ENCODE results near the gene MUC15.
"Not testable (repeated sequence)": the region's sequence is repeated elsewhere in the genome, so short reads cannot be mapped to it uniquely, and the experiment has no call there.

MUC15 gene, protein sequence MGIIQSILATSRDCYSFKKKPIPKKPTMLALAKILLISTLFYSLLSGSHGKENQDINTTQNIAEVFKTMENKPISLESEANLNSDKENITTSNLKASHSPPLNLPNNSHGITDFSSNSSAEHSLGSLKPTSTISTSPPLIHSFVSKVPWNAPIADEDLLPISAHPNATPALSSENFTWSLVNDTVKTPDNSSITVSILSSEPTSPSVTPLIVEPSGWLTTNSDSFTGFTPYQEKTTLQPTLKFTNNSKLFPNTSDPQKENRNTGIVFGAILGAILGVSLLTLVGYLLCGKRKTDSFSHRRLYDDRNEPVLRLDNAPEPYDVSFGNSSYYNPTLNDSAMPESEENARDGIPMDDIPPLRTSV

DNA sequence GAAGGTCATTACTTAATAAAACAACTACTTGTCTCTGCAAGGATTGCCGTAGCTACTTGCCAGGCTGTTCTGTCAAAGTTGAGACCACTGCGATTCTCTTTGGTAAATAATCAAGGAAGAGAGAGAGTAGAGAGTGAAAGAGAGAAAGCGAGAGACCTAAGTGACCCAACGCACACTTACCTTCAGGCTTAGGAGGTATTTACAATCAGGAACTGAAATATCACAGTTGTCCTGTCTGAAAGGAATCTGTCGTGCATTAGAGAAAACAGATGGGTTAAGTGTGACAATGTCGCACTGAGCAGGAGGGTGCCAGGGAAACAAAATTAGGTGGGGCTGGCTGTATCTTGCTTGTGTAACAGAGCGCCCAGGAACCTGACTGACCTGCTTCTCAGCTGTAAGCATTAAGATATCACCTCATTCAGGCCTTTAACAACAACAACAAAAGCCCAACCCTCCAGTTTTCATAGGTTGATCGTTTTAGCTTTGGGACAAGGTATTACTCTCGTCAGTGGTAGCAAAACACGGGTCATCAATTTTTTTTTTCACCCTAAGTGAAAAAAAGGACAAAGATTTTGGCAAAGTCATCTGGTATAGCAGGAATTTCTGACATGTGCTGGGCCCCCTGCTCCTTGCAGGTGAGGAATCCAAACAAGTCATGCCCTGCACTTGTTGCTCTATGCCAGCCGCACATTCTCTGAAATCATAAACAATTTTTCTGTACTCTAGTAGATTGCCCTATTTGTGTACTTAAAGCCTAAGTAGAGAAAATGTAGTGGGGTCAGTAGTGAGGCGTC, at the start of gene MUC15:
Gene MUC15 (minus strand): TSS at position 403 of the 794 bp plus-strand sequence. CDS start 5,169 bp downstream, outside the sequence.
- no peak for DNase-seq

GRCh38 chr11:26621132-26621531, 49.1 kb upstream of the MUC15 start:
- no peak for DNase-seq

GRCh38 chr11:26620282-26621045, 48.4 kb upstream of the MUC15 start:
- no peak for DNase-seq

DNA sequence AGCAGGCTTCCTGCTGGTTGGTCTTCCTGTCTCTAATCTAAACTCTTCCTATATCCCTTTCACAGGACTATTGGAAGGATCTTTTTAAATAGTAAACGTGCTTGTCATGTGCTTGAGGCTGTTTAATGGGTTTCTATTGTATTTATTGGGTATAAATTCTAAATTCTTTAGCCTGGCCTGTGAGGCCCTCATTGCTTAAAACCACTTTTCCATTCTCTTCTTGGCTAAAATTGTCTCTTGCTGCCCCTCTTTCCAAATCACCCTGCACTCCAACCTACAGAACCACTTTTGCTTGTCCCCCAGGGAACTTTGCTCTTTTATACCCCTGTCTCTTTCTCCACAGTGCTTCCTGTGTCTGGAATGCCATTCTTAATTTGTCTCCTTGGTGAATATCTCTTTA, 46.4 kb upstream of the MUC15 start:
- no peak for DNase-seq

DNA sequence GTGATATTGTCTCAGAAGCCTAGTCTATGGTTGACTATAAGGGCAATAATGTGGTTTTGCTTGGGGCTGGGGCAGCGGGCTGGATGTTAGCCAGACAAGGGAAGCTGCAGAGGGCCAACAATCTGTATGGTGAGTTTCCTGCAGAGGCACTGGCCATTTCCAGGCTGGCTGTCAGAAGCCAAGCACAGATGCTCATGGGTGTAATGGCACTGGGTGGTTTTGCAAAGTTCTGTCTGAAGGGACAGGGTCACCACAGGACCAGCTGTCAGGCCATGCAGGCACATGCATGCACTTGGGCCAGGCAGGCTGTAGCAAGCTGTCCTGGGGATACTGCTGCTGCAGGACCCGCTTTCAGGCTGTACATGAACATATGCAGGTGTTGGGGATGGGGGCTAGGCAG, 41.7 kb upstream of the MUC15 start:
- no peak for DNase-seq

DNA sequence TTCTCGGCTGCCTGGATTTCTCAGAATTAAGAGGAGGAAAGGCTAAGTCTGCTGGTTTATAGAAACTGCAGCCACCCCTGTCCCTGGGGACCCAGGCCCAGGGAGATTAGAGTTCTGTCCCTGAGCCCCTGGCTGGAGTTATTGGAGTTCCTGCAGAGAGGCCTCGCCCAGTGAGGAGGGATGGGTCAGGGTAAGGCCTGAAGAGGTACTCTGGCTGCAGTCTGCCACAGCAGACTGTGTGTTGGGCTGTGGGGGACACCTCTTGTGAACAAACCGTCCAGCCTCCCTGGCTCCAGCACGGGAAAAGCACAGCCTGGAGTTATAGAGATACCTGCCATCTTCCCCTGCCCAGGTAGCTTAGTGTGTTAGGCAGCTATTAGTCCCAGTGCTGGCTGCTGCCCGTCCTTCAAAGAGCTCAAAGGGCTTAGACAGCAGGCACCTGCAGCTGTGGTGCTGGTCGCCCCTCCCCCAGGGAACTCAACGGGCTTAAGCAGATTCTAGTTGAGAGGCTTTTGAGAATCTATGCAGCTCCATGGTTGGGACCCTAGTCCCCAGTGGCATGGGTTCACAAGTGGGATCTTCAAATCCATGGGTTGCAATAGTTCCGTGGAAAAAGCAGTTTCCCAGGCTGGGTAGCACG, 36.6 kb upstream of the MUC15 start:
- no peak for DNase-seq

GRCh38 chr11:26607725-26608506, 35.9 kb upstream of the MUC15 start:
- DNase-seq: no peak

- no peak for DNase-seq
Measured at GRCh38 chr11:26599876-26600434, 27.9 kb upstream of the MUC15 start.

GRCh38 chr11:26599425-26599824, 27.4 kb upstream of the MUC15 start:
- no peak for DNase-seq

DNA sequence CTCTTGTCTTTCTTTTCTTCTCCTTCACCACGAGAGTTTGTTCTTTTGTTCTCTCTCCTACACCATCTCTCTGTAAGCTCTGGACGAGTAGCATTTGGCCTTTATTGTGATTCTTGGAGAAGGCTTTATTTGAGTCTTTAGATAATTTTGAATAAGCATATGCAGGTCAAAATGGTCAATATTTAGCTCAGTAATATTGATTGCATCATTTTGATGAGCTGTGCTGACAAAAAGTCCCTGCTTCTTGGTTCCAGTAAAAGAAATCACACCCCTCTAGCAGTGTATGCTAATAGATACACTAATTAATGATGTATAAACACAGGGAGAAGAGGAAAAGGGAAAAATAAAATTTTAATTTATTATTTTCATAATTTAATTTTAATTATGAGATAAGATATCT, 25.8 kb upstream of the MUC15 start:
- DNase-seq: no peak

GRCh38 chr11:26597049-26597689, 25.1 kb upstream of the MUC15 start:
- not testable (repeated sequence) for DNase-seq

DNA sequence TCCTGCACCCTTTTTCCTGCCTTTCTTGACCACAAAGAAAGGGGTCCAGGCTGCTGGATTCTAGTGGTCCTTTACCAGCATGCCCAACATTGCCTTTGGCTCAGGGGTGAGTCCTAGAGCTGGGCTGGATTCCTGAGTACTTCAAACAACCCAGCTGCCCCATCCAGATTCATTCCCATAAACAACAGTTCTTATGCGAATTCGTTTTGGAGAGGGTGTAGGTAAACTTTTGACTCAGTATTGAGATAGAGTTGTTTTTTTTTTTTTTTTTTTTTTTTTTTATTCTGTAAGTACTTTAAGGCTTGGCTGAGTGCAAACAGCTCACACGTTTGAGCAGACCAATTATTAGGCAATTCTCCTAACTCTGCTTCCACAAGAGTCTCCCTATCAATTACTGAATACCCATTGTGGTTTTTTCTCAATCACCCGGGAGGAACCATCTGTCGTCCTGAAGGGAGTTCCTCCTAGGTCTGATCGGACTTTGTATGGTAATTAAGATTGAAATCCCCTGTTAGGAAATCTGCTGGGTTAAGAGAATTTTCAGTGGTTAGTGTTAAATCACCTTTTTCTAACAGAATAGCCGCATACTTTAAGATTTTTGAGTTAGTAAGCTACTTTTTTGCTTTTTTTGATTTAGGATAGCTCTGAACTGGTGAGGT, 23.3 kb upstream of the MUC15 start:
- not testable (repeated sequence) for DNase-seq

DNA sequence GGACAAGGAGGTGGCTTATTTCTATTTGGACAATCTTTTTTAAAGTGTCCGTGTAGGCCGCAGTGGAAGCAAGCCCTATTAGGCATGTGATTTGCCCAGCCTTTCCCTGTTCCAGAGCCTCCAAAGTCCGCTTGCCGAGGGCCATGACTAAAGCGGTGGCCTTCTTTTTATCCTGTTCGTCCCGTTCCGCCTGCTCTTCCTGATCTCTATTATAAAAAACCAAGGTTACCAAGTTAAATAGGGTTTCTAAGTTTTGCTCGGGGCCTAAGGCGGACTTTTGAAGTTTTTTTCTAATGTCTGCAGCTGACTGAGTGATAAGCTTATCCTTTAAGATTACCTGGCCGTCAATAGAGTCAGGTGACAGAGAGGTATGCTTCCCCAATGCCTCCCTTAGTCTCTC, 21.6 kb upstream of the MUC15 start:
- no peak for DNase-seq

DNA sequence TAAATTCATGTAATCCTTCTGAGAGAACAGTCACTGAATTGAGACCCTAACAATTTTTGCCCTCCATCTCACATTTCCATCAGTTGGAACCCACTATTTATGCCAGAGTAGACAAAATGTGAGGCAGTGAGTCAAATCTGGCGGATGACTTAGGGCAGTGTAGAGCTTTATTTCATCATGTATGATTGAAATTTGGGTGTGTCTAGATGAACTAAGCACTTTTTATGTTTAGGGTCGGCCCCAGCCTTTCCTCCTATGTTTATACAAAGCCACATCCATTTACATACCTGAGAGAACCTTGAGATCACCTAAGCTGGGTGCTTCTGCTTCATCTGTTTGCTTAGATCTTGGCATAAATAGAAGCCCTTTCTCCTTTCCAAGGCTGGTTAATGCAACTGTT, 15.0 kb upstream of the MUC15 start:
- no peak for DNase-seq

GRCh38 chr11:26584818-26585217, 12.8 kb upstream of the MUC15 start:
- no peak for DNase-seq

- no peak for DNase-seq
Measured at GRCh38 chr11:26583550-26583949, 11.5 kb upstream of the MUC15 start.

GRCh38 chr11:26580929-26581328, 8.9 kb upstream of the MUC15 start:
- DNase-seq: no peak

- DNase-seq: no peak
Measured at GRCh38 chr11:26579683-26580082, 7.6 kb upstream of the MUC15 start.

- no peak for DNase-seq
Measured at GRCh38 chr11:26578998-26579661, 7.1 kb upstream of the MUC15 start.

DNA sequence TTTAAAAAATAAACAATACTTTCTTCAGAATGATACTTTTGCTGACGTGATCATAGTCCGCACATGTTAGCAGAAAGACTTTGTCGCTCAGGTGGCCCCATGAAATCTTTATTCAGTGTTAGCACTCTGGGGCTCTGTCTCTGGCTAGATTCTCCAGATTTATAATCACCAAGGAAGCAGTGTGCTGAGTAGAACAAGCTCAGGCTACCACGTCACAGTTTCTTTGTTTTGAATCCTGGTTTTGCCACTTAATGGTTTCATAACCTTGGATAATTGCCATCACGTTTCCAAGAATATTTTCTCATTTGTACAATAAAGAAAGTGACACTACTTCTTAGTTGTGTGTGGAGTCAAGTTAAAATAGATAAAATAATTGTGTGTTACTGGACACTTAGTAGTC, 3.9 kb upstream of the MUC15 start:
- DNase-seq: no peak
